Sciatic nerve (tissue), 2 donors: ENCODE data around the gene SEC16B. TPM values are rescaled to one million over a fixed set of nuclear protein-coding genes. Genes with fewer than 3 reads are reported as not detected.
A peak's percentile ranks its signal among the peaks of the same experiment; 100 is the strongest.

Experiments used
- ATAC-seq: fragments of 200-7000 bp; cut with Tn5 transposase; one replicate; pipeline ENCODE4 v1.9.1; 2020; ENCODE audit warnings: mild to moderate bottlenecking, moderate library complexity
- DNase-seq: peaks from one replicate; pipeline ENCODE4 v3.0.0-alpha.2; 2020; ENCODE audit warnings: low spot score
- intact Hi-C: fragments of 100-400 bp; cut with DNase I; formaldehyde crosslinking; loops from one replicate; pipeline ENCODE4 v1.14.2; 2022
- total RNA-seq: library from RNA; stranded (reverse); fragmentation: NEBNext Ultra II Directional; extraction: Animal tissue kit (Norgen Biotek cat#: 25700); gene quantifications from one replicate; pipeline ENCODE4 v1.2.1, GENCODE V29; 2021
- donor health status: DM: no; HTN: no; CAD: no.
- donor health status: DM: no; HTN: no; CAD: no.

Gene SEC16B
- total RNA-seq, 1 donor from 2014 or later: 4.8 TPM

GRCh38 chr1:177979272-177979671 is 9.4 kb upstream of the SEC16B start:
- ATAC-seq (no peak), DNase-seq (no peak)
- intact Hi-C loops: no loop called here

DNA sequence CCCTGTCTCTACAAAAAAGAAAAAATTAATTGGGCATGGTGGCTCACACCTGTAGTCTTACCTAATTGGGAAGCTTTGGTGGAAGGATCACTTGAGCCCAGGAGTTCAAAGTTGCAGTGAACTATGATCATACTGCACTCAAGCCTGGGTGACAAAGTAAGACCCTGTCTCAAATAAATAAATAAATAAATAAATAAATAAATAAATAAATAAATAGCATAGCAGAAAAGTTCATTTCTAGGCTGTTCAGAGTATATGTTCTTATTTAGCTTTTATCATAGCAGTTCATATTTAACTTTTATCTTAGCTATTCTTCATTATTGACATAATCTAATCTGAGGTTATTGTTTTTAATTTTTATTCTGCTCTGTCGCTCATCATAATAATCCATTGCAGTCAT is 8.7 kb upstream of the SEC16B start:
- intact Hi-C loops: no loop called here
- DNase-seq: no peak
- ATAC-seq: no peak

- DNase-seq (no peak), ATAC-seq (no peak)
- intact Hi-C loops: no loop called here
These were observed 7.3 kb upstream of the SEC16B start for GRCh38 chr1:177977141-177977540.

GRCh38 chr1:177976596-177976995 is 6.7 kb upstream of the SEC16B start:
- intact Hi-C loops: no loop called here
- ATAC-seq: no peak
- DNase-seq: no peak

- intact Hi-C loops: no loop called here
- DNase-seq: no peak
- peak; percentile 10 for ATAC-seq
These were observed 6.0 kb upstream of the SEC16B start for GRCh38 chr1:177975588-177976495.

DNA sequence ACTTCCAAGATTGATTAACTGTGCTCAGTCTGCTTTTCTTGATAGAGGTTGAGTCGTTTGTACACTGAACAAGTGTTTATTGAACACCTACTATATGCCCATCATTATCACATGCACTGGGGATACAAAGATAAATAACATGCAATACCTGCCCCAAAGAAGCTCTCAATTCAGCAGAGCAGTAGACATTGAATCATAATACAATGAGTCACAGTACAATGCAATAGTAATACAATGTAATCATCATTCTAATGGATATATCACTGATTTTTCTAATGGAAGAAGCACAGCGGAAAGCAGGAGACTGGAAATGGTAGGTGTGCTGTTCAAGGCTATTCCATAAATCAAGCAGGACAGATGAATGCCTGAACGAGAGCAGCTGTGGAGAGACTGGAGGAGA is 3.7 kb upstream of the SEC16B start:
- no peak for DNase-seq
- intact Hi-C loops: no loop called here
- ATAC-seq: no peak

DNA sequence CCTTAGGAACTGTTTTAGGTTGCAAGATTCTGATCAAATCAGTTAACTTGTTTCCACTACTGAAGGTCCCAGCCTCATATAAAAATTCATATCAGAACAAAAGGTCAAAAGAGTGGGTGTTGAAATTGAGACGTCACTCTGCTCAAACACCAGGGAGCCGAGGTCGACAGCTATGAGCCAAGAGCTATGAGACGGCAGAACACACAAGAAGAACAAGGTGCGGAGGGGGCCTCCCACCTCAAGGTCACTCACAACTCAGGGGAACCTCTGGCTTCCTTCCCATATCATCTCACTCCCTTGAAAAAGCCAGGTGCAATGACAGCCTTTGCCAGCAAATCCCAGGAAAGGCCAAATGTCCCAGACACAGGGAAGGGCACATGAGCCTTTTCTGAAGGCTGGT is 749 bp downstream of the SEC16B start:
- no peak for DNase-seq
- ATAC-seq: peak; percentile 94
- intact Hi-C loops: no loop called here

- ATAC-seq: no peak
- intact Hi-C loops: no loop called here
These were observed 3.7 kb downstream of the SEC16B start for GRCh38 chr1:177966199-177966598.

DNA sequence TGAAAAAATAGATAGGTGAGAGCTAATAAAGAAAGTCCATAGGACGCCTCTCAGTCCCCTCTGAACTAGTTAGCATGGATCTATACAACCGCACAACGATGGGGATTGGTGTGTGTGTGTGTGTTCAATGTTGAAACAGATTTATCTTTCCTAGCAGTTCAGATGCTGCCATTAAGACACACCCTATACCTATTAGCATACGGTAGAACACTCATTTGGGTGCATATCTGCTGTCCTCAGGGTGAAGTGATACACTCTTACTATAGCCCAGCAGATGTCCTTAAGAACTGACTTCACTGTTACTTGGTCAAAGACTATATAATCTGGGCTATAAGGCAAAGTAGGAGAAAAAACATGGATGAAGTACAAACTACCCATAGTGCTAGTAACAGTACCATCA is 4.6 kb downstream of the SEC16B start:
- ATAC-seq (no peak), DNase-seq (no peak)
- intact Hi-C loops: no loop called here

More at GRCh38 chr1:177966199-177966598, 3.7 kb downstream of the SEC16B start:
- no peak for DNase-seq

DNA sequence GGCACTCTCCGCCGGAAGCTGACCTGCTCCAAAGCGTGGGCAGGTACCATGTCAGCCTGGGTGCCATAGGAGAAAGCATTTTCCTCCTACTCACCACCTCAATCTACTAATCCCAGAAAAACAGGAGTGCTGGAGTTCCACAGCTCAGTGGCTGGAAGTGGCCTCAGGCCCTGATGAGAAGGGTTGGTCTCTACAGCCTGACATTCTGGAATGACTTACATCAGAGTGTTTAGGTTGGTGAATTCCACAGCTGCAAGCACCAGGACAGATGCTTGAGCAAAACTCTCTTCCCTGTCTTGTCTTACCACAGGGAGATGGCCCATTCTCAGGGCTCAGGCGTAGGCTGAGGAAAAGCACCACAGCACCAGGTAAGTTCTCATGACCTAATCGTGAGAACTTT is 5.5 kb downstream of the SEC16B start:
- DNase-seq: no peak
- intact Hi-C loops: no loop called here
- no peak for ATAC-seq

GRCh38 chr1:177960939-177961622 is 8.8 kb downstream of the SEC16B start:
- DNase-seq: no peak
- intact Hi-C loops: no loop called here
- ATAC-seq: peak; percentile 40

DNA sequence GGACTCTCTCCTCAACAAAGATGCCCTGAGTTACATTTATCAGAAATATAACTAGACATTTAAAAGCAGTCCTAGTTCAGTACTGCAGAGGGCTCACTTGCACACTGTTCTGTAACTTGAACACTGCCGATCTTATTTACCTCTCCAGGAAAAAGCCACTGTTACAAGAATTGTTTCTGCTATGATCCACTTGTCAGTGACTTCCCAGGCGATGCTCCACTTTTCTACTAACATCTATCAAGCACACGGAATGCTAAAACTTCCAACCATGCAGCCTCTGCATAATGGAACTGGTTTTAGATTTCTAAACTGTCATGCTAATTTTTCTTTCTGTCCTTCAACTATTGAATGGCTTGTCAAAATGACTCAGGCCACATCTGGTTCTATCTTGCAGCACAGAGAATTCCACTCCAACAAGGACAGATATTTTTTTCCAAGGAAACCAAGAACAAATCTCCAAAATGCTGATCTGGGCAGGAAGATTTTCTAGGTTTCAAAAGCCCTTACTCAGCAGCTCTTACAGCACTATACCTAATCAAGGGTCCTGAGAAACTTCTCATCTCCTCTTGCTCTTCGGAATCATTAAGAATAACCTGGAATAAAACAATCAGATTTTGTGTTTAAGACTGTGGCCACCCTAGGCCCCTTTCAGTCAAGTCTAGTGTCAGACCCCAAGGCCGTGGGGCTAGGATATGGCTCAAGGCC is 9.9 kb downstream of the SEC16B start:
- ATAC-seq: peak; percentile 36
- intact Hi-C loops: no loop called here

DNA sequence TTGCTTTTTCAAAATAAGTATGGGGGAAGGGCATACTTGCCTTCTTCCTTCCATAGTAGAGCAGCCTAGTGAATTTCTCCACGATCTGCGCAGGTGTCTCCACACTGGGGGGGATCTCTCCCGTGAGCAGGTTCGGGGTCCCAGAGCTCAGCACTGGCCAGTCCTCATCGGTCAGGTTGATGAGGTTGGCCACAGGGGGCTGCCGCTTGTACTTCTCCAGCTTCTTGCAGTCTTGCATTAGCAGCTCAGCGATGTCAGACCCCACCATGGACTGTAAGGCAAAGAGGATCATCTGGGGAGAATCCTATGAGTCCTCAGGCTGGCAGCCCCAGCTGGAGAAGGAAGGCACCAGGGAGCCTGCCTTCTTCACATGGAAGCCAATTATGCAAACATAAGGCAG is 11.8 kb downstream of the SEC16B start:
- intact Hi-C loops: no loop called here
- ATAC-seq (no peak), DNase-seq (no peak)

More for the DNA sequence above, 9.9 kb downstream of the SEC16B start:
- no peak for DNase-seq

DNA sequence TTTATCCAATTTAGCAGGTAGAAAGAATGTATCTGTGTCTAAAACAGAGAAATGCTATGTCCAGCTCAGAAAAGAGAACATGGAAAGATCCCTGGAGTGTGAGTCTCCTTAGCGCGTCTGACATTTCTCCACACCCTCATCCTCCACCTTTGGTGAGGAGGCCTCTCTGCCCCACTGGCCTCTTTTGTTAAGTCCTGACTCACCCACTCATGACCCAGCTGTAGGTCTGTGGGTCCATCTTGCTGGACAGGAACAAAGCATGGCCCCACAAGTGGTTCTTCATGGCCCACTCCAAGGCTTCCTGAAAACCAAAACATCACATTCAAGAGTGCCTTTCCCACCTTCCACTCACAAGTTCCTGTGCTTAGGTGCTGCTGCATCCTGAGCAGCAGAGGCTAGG is 15.8 kb downstream of the SEC16B start:
- no peak for ATAC-seq
- intact Hi-C loops: no loop called here
- no peak for DNase-seq

DNA sequence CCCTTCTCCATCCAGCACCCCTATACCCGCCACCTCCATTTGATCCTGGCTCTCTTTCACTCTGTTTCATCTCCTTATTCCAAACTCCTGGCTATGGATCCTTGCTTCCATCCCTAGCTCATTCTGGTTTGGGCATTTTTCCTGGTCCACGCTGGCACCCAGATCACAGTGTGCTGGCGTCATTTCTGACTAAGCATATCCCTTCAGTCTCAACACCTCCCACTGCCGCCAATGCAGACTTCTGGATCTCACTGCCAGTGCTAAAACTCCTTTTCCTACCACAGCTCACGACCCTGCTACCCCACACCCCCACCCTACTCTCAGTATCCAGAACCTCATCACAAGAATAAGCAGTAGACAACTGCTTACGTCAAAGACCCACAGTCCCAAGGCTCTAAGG is 16.3 kb downstream of the SEC16B start:
- intact Hi-C loops: no loop called here
- ATAC-seq: no peak
- no peak for DNase-seq

DNA sequence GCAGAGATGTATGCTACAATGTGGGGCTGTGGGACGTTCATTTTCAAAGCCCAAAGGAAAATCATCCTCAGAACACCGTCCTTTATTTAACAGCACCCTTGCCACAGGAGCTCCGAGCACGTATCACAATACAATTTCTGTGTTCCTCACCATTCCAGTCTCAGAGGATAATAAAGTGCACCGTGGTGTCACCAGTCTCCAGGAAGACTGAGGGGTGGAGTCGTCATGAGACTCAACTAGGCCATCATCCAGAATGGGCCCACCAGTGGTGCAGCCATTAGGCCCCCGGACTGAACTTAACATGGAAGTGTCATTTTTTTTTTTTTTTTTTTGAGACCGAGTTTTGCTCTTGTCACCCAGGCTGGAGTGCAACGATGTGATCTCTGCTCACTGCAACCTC is 17.2 kb downstream of the SEC16B start:
- no peak for ATAC-seq
- intact Hi-C loops: no loop called here
- DNase-seq: no peak

DNA sequence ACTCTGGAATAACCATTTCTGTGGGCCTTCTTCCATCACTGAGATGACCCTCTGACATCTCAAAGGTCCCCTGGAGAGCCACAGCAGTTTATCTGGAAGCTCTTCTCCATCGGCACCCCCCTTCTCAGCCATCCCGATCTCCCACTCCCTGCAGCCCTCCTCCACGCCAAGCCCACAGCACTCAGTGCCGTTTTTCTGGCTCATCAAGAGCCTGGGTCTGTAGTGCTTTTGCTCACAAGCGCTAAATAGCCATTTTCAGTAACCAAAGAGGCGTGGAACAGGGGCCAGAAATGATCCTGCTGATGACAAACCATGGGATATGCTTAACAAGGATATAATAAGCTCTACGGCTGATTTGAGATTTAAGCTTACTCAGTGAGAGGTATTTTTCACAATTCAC is 17.6 kb downstream of the SEC16B start:
- ATAC-seq (no peak), DNase-seq (no peak)
- intact Hi-C loops: no loop called here

DNA sequence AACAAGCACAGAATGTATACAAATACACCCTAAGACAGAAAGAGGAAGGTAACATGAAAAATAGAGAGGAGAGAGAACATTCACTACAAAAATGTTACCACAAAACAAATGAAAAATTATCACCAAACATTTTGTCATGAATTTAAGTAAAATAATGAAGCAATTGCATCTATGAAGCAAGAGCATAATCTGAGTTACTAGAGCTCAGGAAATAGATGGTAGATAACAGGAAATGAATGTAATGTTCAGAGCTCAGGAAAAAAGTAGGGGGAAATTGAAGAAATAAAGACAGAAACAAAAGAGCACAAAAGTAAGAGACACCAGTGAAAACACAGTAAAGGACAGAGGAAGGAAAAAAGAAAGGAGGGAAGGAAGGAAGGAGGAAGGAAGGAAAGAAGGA is 19.4 kb downstream of the SEC16B start:
- ATAC-seq: no peak
- no peak for DNase-seq
- intact Hi-C loops: no loop called here

DNA sequence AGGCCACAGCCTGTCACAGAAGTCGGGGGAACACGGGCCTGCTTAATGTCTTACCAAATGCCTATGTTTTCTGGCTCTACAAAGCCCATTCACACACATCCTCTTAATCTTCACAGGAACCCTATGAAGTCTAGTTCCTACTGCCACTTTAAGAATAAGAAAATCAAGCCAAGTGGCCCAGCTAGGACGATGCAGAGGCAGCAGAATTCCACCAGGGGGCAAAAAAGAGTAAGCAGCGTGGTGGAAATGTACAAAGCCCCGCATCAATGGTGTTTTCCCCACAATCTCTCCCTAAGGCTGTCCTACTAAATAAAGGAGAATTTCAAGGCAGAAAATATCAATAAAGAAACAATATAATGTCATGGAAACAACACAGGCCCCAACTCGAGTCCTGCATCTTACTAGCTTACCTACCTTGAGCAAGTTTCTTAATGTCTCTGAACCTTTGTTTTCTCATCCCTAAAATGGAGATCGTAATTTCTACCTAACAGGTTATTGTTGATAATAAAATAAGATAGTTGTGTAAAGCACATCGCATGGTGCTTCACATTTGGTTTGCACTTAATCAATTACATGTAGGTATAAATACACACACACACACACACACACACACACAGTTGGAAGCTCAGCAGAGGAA is 21.4 kb downstream of the SEC16B start:
- DNase-seq (peak; percentile 69), ATAC-seq (peak; percentile 66)
- intact Hi-C loops: loop anchor here (10.0 kb wide), 1 partner anchor 1054 kb away; no protein-coding TSS in a partner anchor
